Body of pancreas (tissue), 4 donors: Measurements from ENCODE around the gene ACAA1. TPM values are rescaled to one million over a fixed set of nuclear protein-coding genes. Genes with fewer than 3 reads are reported as not detected.

Source experiments
- ATAC-seq: fragments of 150-250 bp; one replicate; pipeline ENCODE4 v1.9.1; 2016
- DNase-seq, 4 donors: peaks; one replicate each; pipeline ENCODE4 v3.0.0-alpha.2; 2019
- H3K27ac ChIP-seq, 4 donors: fragments of 200-600 bp; sonication (generic); 1 replicate in 3 of 4; 2 replicates in 1 of 4; pipeline versions ENCODE4 v1.5.1 to v1.6.1; 2016 to 2019; ENCODE audit warnings: mild to moderate bottlenecking in 1 of 4, mixed read lengths in 1 of 4, moderate library complexity in 1 of 4
- H3K27me3 ChIP-seq, 2 donors: fragments of 200-600 bp; sonication (generic); one replicate each; pipeline ENCODE4 v1.6.0; 2016; ENCODE audit warnings: mild to moderate bottlenecking in 1 of 2
- H3K36me3 ChIP-seq, 2 donors: fragments of 200-600 bp; sonication (generic); replicated peaks in 1 of 2; 2 replicates each; pipeline ENCODE4 v1.5.1; 2016; ENCODE audit warnings: low read depth in 2 of 2; ENCODE audit not compliant: insufficient read depth in 1 of 2
- H3K4me1 ChIP-seq: fragments of 200-600 bp; sonication (generic); one replicate; pipeline ENCODE4 v1.6.0; 2016
- H3K4me3 ChIP-seq, 2 donors: fragments of 200-600 bp; sonication (generic); 1 replicate in 1 of 2; 2 replicates in 1 of 2; pipeline ENCODE4 v1.5.1; 2016 to 2019
- H3K9me3 ChIP-seq, 3 donors: fragments of 200-600 bp; sonication (generic); 1 replicate in 2 of 3; 2 replicates in 1 of 3; pipeline ENCODE4 v1.5.1; 2016
- CTCF ChIP-seq, 7 experiments: fragments of 450-650 bp in 4 of 7; fragments of 200-600 bp in 3 of 7; sonication (generic) in 3 of 7; IDR thresholded peaks; one replicate each; pipeline ENCODE4 v1.5.1; 2016 to 2019; ENCODE audit warnings: antibody characterized with exemption in 7 of 7
- POLR2A ChIP-seq, 3 donors: fragments of 450-650 bp; IDR thresholded peaks; one replicate each; pipeline ENCODE4 v1.6.1; 2016; ENCODE audit warnings: antibody characterized with exemption in 3 of 3, mild to moderate bottlenecking in 2 of 3
- WGBS, 2 donors: methylation state at CpG; one replicate each; pipeline ENCODE4 v1.1.5; 2017; 5-methylcytosine and 5-hydroxymethylcytosine counted together
- intact Hi-C: fragments of 100-400 bp; cut with DNase I; formaldehyde crosslinking; loops from one replicate; pipeline ENCODE4 v1.15.1; 2023
- total RNA-seq, 2 donors: library from RNA; depleted of rRNA; stranded (reverse); fragments of >200 nt; gene quantifications; one replicate each; pipeline ENCODE4 v1.1.0, GENCODE V29; 2016

Gene ACAA1
- total RNA-seq, 2 donors from 2014 or later, result 91.8 to 92.6 TPM

- intact Hi-C loops, result no loop called here
Observed at GRCh38 chr3:38117748-38118420, 19.0 kb downstream of the ACAA1 start.

DNA sequence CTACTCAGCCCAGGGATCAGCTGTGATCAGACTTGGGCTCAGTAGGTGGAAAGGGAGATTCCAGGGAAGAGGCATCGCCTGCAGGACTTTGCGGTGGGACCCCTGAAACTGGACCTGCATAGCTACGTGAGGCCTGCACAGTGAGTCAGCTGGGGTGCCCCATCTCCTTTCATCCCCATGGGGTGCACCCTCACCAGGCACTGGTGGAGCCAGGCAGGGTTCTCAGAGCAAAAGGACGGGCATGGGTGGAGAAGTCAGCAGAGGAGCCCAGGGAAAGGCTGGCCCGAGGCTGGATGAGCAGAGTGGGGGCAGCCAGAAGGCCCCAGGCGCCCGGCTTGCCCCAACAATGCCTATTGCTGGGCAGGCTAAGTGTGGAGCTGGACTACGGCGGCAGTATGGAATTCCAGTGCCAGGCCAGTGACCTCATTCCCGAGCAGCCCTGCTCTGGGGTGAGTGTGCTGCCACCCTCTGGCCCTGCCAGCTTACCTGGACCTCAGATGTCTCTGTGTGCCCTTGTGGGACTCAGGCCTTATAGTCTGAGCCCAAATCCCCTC lies 19.7 kb downstream of the ACAA1 start:
- 52 to 58% methylated on average over 8 to 10 of the region's 10 CpGs for WGBS, 2 donors
- ATAC-seq, result peak; percentile 83

More at GRCh38 chr3:38117748-38118420, 19.0 kb downstream of the ACAA1 start:
- Histone ChIP-seq H3K4me1 (no peaks in the 10 kb centered on the region), H3K4me3 (no peak overlapping the region), H3K27me3 (no peaks in the 10 kb centered on the region), H3K36me3 (peaks cover 9 to 10% of the 10 kb centered on the region in 2 donors), H3K9me3 (no peaks in the 10 kb centered on the region), H3K27ac (peak overlapping the region in 1 of 4 donors; percentile 52)
- TF ChIP-seq CTCF (IDR thresholded peaks at IDR 0.05), result peak; percentile 31 to 87 (median 70)
- TF ChIP-seq POLR2A (IDR thresholded peaks at IDR 0.05), result no peak
- 48 to 68% methylated on average over 3 to 11 of the region's 11 CpGs for WGBS, 2 donors
- DNase-seq (peak; percentile 65 to 77 (median 72)), ATAC-seq (peak; percentile 77)

GRCh38 chr3:38116471-38117162 lies 20.3 kb downstream of the ACAA1 start:
- no peaks in the 10 kb centered on the region for H3K9me3 ChIP-seq
- no peak for ATAC-seq
- H3K27ac ChIP-seq, result no peak overlapping the region
- H3K27me3 ChIP-seq, result no peaks in the 10 kb centered on the region
- intact Hi-C loops, result no loop called here
- DNase-seq, result peak in 3 of 4 donors; percentile 5 to 14 (median 12)
- H3K36me3 ChIP-seq, result peaks cover 0 to under 1% of the 10 kb centered on the region in 2 donors
- TF ChIP-seq CTCF (IDR thresholded peaks at IDR 0.05) (no peak), POLR2A (IDR thresholded peaks at IDR 0.05) (no peak)
- H3K4me1 ChIP-seq, result no peaks in the 10 kb centered on the region
- no peak overlapping the region for H3K4me3 ChIP-seq
- 78 to 83% methylated on average over 1 to 12 of the region's 12 CpGs for WGBS, 2 donors

More for the DNA sequence above, 19.7 kb downstream of the ACAA1 start:
- Histone ChIP-seq H3K27ac (peak overlapping the region in 1 of 4 donors; percentile 52), H3K27me3 (no peaks in the 10 kb centered on the region), H3K9me3 (no peaks in the 10 kb centered on the region), H3K36me3 (peaks cover 5 to 7% of the 10 kb centered on the region in 2 donors), H3K4me3 (no peak overlapping the region), H3K4me1 (no peaks in the 10 kb centered on the region)
- intact Hi-C loops, result no loop called here
- TF ChIP-seq CTCF (IDR thresholded peaks at IDR 0.05) (peak in 2 of 7 experiments; percentile 53 to 54), POLR2A (IDR thresholded peaks at IDR 0.05) (no peak)
- peak; percentile 58 to 77 (median 68) for DNase-seq

- Histone ChIP-seq H3K36me3 (no peaks in the 10 kb centered on the region), H3K9me3 (no peaks in the 10 kb centered on the region), H3K27ac (no peak overlapping the region), H3K4me3 (no peak overlapping the region), H3K27me3 (no peaks in the 10 kb centered on the region), H3K4me1 (no peaks in the 10 kb centered on the region)
- intact Hi-C loops, result no loop called here
- ATAC-seq, result no peak
- TF ChIP-seq CTCF (IDR thresholded peaks at IDR 0.05), result no peak
- peak in 2 of 4 donors; percentile 2 to 7 for DNase-seq
- 51% methylated on average over 9 of the region's 9 CpGs for WGBS, 2 donors
Observed at GRCh38 chr3:38115645-38116427, 21.1 kb downstream of the ACAA1 start.
